Esophagus muscularis mucosa (tissue), 4 donors: ENCODE results near the gene TLE3.

ENCODE experiments used
- EP300 ChIP-seq: sonication (generic); formaldehyde crosslinking; IDR thresholded peaks from one replicate; pipeline ENCODE4 v1.6.1; 2017; ENCODE audit warnings: antibody characterized with exemption
- POLR2A ChIP-seq: fragments of 450-650 bp; IDR thresholded peaks from one replicate; pipeline ENCODE4 v1.6.1; 2017; ENCODE audit warnings: antibody characterized with exemption, moderate library complexity, mild to moderate bottlenecking, low read depth
- POLR2AphosphoS5 ChIP-seq, 2 donors: sonication (generic); formaldehyde crosslinking; IDR thresholded peaks; one replicate each; pipeline ENCODE4 v1.6.1; 2017; ENCODE audit warnings: antibody characterized with exemption in 2 of 2
- TF ChIP-seq, protein P1 (sequence below), 3 experiments: fragments of 200-600 bp in 2 of 3; fragments of 450-650 bp in 1 of 3; sonication (generic) in 2 of 3; IDR thresholded peaks; one replicate each; pipeline ENCODE4 v1.5.1; 2017 to 2019; ENCODE audit warnings: antibody characterized with exemption in 3 of 3, mild to moderate bottlenecking in 2 of 3, moderate library complexity in 1 of 3

DNA sequence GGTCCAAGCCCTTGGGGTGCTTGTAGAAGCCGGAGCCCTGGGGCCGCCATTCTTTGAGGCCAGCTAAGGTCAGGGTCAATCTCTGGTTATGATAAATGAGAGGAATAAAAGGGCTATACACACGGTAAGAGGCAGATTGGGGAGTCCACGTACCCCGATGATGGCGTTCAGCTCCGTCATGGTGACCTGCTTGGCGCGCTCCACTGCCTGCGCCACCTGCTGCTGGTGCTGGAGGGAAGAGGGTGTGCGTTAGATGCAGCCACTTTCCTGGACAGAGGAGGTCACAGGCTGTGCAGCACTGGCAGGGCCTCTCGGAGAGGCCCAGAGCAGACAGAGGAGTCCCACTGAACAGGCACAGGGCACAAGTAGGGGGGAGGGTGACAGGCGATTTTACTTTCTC, 23.3 kb downstream of the TLE3 start:
- TF ChIP-seq, protein P1, sequence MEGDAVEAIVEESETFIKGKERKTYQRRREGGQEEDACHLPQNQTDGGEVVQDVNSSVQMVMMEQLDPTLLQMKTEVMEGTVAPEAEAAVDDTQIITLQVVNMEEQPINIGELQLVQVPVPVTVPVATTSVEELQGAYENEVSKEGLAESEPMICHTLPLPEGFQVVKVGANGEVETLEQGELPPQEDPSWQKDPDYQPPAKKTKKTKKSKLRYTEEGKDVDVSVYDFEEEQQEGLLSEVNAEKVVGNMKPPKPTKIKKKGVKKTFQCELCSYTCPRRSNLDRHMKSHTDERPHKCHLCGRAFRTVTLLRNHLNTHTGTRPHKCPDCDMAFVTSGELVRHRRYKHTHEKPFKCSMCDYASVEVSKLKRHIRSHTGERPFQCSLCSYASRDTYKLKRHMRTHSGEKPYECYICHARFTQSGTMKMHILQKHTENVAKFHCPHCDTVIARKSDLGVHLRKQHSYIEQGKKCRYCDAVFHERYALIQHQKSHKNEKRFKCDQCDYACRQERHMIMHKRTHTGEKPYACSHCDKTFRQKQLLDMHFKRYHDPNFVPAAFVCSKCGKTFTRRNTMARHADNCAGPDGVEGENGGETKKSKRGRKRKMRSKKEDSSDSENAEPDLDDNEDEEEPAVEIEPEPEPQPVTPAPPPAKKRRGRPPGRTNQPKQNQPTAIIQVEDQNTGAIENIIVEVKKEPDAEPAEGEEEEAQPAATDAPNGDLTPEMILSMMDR (IDR thresholded peaks at IDR 0.05) = no peak
- TF ChIP-seq EP300 = no peak
- no peak for TF ChIP-seq POLR2AphosphoS5 (IDR thresholded peaks at IDR 0.05)
- no peak for TF ChIP-seq POLR2A
